Head of caudate nucleus (tissue), 42 donors: ENCODE measurements around the gene TRIP13.
"Not testable (repeated sequence)": the region's sequence is repeated elsewhere in the genome, so short reads cannot be mapped to it uniquely, and the experiment has no call there.

Experiments
- DNase-seq, 42 donors: peaks; one replicate each; pipeline versions ENCODE4 v3.0.0 to v3.0.0-alpha.2; 2020 to 2021; ENCODE audit warnings: mixed read lengths in 7 of 42
- intact Hi-C: fragments of 100-400 bp; cut with DNase I; formaldehyde crosslinking; loops from one replicate; pipeline ENCODE4 v1.15.0; 2022

Gene TRIP13

DNA sequence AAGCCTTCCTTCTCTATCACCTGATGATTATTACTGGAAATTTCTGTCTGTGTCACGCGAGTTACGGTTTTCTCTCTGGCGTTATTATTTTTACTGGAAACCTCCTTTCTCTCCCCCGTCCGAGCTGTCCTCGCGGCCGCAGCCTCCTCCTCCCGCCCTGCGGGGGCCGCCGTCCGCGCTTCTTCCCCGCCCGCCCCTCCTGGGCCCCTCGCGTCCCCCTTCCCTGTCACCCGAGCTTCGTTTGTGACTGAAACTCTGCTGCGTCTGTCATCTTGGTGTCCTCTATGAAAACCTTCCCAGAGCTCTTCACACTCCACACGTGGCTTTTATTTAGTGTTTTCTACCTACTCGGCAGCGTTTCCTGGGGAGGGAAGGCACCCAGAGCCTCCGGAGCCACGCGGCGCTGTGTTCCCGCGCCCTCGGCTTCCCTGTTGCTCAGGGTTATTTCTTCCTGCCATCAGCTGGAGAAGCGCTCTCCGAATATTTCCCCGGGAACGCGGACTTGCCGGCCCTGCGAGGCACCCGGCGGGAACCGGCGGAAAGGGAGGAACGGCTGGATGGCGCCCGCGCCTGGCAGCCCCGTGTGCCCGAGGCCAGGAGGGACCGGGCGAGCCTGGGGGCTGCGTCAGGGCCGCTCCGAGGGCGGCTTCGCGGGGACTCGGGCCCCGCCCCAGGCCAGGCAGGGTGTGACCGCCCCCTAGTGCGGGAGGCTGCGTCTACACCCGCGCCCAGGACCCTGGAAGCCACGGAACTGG is 33.9 kb downstream of the TRIP13 start:
- intact Hi-C loops: loop anchor here (10.0 kb wide), 1 partner anchor 238 kb away; no protein-coding TSS in a partner anchor
- peak in 20 of 42 donors; percentile 9 to 54 (median 31) for DNase-seq

DNA sequence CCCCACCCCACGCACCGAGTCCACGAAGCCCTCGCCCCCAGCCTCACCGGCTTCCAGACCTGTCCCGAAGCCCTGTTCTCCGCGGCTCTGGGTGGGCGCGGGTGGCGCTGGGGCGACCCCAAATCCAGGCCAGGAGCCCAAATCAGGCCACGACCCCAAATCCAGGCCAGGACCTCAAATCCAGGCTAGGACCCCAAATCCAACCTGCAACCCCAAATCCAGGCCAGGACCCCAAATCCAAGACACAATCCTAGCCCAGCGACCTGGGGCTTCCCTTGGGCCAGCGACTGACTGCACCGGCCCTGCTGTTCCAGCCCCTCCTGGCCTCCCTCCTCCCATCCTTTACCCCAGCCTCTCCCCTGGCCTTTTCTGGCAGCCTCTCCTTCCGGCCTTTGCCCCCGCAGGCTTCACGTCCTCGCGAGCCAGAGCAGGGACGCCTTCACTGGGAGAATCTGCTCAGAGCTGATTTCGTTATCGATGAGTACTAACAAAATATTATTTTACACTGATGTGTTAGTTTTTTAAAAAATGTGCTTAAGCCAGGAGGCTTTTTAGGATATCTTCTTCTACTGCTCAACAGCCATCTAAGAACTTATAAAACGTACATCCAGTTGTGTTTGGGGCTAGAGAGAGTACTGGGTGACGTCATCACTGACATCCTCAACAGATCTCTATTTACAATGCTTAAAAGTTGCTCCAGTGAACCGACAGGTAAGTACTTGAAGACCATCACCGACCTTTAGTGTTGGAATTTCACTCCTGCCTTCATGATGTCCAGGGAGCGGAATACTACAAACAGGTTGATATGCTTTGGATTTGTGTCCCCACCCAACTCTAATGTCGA is 34.7 kb downstream of the TRIP13 start:
- DNase-seq: peak in 1 of 42 donors; percentile 8
- intact Hi-C loops: loop anchor here (10.0 kb wide), 1 partner anchor 237 kb away; no protein-coding TSS in a partner anchor

DNA sequence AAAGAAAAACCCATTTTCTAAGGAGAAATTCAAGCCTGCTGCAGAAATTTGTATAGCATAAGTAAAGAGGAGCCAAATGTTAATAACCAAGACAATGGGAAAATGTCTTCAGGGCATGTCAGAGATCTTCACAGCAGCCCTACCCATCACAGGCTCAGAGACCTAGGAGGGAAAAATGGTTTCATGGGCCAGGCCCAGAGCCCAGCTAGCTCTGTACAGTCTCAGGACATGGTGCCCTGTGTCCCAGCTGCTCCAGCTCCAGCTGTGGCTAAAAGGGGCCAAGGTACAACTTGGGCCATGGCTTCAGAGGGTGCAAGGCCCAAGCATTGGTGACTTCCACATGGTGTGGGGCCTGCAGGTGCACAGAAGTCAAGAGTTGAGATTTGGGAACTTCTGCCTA is 36.5 kb downstream of the TRIP13 start:
- peak in 1 of 42 donors; percentile 24 for DNase-seq
- intact Hi-C loops: loop anchor here (10.0 kb wide), 1 partner anchor 236 kb away; no protein-coding TSS in a partner anchor

DNA sequence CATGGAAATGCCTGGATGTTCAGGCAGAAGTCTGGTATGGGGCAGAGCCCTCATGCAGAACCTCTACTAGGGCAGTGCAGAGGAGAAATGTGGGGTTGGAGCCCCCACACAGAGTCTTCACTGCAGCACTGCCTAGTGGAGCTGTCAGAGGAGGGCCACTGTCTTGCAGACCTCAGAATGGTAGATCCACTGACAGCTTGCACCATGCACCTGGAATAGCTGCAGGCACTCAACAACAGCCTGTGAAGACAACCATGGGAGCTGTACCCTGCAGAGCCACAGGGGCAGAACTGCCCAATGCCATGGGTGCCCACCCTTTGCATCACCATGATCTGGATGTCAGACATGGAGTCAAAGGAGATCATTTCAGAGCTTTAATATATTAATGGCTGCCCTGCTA is 36.9 kb downstream of the TRIP13 start:
- intact Hi-C loops: loop anchor here (10.0 kb wide), 1 partner anchor 235 kb away; no protein-coding TSS in a partner anchor

DNA sequence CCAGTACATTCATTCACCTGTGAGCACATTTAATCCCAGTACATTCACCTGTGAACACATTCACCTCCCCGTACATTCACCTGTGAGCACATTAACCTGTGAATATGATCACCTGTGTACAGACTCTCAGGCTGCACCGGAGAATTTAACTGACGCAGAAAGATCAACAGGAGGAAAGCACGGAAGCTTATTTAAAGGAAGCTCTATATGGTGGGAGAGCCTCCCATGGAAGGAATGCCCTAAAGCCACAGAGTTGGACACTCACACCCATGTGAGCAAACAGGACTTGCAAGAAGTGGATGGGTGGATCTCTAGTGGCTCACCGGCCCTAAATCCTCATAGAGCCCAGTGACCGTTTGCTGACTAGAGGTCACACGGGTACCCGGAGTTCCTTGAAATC is 38.2 kb downstream of the TRIP13 start:
- intact Hi-C loops: no loop called here
- no peak for DNase-seq

More for the DNA sequence above, 36.9 kb downstream of the TRIP13 start:
- DNase-seq: peak in 3 of 42 donors; percentile 4 to 13 (median 8)

DNA sequence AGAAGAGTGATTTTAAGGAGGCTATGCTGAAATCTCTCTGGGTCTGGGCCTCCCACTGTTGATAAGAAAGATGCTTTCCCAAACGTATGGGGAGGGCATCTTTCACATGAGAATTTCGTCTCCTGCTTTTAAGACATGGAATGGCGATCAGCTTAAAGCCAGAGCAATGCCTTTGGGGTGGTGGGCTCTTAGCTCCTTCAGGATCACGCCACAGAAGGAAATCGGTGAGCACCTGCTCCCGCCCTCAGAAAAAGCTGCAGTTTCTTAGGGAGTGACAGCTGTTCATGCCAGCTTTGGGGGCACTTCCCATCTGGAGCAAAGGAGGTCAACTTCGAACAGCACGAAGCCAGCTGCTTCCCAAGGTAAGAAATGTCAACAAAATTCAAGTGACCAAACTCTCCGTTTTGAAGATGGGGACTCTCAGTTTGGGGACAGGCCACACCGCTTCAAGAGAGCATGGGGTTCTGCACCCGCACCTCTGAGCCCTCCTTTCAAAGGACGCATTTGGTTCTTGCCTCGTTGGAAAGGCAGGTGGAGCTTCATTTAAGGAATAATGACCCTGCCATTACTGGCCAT is 39.0 kb downstream of the TRIP13 start:
- peak in 3 of 42 donors; percentile 5 to 16 (median 15) for DNase-seq

DNA sequence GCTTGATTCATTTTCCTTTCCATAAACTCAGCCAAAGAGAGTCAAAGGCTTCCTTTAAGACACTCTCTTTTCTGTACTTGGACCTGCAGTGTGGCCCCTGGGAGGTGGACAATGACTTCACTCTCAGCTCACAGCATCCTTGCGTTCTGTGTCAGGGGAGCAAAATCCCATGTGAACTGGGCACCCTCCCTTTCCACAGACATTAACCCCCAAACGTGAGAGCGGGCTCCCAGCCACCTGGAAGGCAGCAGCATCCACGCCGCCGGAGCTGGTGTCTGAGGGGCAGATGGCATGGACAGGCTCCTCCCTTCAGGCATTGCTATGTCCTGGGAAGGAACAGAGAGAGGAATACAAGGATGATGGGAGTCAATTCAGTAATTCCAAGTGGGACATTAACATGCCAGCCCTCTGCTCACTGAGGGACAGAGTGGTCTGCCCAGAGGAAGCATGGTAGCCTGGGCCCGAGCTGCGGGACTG is 39.5 kb downstream of the TRIP13 start:
- intact Hi-C loops: no loop called here
- DNase-seq: peak in 2 of 42 donors; percentile 12 to 35

More for the DNA sequence above, 39.0 kb downstream of the TRIP13 start:
- intact Hi-C loops: no loop called here

DNA sequence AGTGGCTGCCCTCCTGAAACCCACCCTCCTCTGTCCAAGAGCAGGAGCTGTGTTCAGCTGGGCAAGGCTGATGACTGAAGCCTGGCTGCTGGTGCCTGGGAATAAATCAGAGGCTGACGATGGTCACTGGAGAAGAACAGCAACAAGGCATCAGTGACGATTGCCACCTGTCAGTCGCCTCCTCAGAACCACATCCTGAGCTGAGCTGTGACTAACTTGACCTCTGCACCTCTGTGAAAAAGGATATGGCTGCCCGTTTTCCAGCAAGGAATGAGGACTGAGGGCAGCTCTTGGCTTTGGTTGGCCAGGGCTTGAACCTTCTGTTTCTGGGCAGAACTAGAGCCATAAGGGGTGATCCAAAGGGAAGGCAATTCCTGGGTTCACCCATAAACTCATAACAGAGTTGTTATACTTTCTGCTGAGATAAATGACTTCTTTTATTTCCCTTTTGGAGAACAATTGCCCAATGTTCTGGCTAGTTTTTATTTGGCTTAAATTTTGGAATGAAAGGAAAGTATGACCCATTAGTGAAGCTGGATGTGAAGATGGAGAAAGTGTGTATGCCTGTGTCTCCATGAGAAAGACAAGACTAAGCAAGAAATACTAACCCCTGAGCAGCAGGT is 40.1 kb downstream of the TRIP13 start:
- peak in 3 of 42 donors; percentile 5 to 23 (median 23) for DNase-seq

DNA sequence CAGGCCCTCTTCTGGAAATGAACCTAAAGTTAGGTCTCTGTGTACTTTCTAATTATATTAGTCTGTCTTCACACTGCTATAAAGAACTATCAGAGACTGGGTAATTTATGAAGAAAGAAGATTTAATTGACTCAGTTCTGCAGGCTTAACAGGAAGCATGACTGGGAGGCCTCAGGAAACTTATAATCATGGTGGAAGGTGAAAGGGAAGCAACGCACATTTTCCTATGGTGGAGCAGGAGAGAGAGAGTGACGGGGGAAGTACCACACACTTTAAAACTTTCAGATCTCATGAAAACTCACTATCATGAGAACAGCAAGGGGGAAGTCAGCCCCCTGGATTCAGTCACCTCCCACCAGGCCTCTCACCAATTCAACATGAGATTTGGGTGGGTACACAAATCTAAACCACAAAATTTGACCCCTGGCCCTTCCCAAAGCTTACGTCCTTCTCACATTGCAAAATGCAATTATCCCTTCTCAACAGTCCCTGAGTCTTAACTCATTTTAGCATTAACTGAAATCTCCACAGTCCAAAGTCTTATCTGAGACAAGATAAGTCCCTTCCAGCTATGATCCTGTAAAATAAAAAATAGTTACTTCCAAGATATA is 40.7 kb downstream of the TRIP13 start:
- intact Hi-C loops: no loop called here
- peak in 1 of 42 donors; percentile 4 for DNase-seq

More for the DNA sequence above, 40.1 kb downstream of the TRIP13 start:
- intact Hi-C loops: no loop called here

DNA sequence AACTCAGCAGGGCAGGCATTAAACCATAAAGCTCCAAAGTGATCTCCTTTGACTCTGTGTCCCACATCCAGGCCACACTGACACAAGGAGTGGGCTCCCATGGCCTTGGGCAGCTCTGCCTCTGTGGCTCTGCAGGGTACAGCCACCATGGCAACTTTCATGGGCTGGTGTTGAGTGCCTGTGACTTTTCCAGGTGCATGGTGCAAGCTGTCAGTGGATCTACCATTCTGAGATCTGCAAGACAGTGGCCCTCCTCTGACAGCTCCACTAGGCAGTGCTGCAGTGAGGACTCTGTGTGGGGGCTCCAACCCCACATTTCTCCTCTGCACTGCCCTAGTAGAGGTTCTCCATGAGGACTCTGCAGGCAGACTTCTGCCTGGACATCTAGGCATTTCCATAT is 41.3 kb downstream of the TRIP13 start:
- DNase-seq: peak in 3 of 42 donors; percentile 4 to 23 (median 8)
- intact Hi-C loops: not testable (repeated sequence)

DNA sequence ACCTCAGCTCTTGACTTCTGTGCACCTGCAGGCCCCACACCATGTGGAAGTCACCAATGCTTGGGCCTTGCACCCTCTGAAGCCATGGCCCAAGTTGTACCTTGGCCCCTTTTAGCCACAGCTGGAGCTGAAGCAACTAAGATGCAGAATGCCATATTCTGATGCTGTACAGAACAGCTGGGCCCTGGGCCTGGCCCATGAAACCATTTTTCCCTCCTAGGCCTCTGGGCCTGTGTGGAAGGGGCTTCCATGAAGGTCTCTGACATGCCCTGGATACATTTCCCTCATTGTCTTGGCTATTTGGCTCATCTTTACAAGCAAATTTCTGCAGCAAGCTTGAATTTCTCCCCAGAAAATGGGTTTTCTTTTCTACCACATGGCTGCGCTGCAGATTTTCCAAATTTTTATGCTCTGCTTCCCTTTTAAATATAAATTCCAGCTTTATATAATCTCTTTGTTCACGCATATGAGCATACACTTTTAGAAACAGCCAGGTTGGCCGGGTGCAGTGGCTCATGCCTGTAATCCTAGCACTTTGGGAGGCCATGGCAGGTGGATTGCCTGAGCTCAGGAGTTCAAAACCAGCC is 41.8 kb downstream of the TRIP13 start:
- peak in 1 of 42 donors; percentile 24 for DNase-seq
- intact Hi-C loops: not testable (repeated sequence)

DNA sequence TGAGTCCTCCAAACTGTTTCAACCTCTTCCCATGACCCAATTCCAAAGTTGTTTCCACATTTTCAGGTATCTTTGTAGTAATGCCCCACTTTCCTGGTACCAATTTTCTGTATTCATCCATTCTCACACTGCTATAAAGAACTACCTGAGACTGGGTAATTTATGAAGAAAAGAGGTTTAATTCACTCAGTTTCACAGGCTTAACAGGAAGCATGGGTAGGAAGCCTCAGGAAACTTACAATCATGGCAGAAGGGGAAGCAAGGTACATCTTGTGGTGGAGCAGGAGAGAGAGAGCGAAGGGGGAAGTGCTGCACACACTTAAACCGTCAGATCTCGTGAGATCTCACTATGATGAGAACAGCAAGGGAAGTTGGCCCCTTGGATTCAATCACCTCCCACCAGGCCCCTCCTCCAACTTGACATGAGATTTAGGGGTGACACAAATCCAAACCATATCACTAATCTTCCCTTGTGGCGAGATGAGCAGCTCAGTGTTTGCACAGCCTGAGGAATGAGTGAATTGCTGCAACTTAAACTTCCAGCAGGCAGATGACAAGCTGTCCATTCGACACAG is 42.9 kb downstream of the TRIP13 start:
- no peak for DNase-seq
- intact Hi-C loops: no loop called here

DNA sequence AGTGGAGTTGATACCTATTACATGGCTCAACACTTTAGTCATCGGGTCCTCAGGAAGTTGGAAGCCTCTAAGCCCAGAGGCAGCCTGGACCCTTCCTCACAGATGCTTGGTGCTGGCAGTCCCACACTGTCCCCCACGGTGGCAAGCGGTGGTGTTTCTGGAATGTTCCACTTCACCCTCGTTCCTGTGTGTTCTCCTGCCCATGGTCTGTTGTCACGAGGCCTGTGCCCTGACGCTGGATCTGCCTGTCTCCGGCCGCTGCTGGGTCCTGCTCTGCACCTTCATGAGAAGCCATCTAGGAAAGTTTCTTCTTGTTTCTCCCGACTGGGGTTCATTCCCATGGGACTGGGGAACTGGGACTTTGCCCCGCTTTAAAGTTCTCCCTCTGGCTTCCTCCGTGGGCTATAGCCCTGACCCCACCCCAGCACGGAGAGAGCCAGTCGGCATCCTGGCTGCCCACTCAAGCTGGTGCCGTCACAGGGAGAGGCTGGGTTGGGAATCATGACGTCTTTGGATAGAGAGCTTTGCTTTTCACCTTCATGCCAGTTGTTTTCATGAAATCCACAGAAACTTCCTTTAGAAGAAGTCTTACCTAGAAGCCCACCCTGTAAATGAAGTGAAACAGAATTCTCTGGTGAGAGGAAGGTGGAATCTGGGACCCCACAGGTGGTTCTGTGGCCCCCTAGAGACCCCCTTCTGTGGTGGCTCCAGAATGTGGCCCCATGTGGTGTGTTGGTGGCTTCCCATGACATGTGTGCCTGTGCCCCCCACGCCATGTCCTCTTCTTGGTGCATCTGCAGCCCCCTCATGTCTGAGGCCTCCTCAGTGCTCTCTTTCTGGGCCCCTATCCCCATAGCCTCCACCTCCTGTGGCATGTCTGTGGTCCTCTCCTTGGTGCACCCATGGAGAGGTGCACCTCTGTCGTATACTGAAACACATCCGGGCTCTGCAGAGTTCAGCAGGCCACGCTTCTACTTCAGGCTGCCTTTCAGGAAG is 43.8 kb downstream of the TRIP13 start:
- DNase-seq: peak in 4 of 42 donors; percentile 2 to 34 (median 14)
- intact Hi-C loops: no loop called here

DNA sequence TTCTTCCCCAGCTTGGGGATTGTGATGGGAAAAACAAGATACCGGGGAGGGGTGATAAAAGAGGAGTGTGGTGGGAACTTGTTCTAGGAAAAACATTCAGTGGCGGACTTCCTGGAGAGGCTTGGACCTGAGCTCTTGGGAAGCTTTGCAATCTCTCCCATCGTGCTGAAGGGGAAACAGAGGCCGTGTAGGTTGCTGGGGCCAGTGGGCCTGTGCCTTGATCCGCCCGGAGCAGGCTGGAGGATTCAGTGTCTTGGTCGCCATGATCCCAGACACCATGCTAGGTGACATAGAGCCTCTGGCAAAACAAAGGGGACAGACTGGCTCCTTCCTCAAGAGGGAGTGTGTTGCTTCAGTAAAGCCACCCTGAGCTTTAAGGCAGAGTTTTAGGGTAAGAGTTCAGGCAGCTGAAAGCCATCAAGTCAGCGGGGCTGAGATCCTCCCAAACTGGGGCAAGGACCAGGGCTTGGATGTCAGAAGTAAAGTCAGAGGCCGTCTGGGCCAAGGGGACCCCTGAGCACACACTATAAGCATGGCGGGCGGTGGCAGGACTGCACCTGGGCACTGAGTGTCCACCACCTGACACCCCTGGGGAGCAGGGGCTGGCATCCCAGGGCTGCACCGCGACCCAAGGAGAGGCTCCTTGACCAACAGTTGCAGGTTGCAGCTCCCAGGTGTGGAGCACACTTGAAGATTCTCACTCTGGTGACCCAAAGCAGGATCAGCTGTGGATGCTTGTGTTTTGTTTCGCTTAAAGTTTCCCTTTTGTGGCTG is 44.7 kb downstream of the TRIP13 start:
- peak in 5 of 42 donors; percentile 4 to 28 (median 11) for DNase-seq
- intact Hi-C loops: no loop called here

DNA sequence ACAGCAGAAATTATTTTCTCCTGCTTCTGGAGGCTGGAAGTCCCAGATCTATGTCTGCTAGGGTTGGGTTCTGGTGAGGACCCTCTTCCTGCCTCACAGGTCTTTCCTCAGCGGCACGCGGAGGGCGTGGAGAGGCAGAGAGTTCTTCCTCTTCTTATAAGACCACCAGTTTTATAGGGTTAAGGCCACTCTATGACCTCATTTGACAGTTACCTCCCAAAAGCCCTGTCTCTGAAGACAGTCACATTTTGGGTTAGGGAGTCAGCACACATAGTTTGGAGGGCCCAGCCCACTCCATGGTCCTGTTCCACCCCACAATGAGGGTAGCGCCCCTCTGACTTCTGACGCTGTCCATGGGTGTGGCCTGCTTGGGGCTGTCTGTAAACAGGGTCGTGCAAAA is 46.7 kb downstream of the TRIP13 start:
- peak in 3 of 42 donors; percentile 3 to 22 (median 12) for DNase-seq
- intact Hi-C loops: no loop called here

DNA sequence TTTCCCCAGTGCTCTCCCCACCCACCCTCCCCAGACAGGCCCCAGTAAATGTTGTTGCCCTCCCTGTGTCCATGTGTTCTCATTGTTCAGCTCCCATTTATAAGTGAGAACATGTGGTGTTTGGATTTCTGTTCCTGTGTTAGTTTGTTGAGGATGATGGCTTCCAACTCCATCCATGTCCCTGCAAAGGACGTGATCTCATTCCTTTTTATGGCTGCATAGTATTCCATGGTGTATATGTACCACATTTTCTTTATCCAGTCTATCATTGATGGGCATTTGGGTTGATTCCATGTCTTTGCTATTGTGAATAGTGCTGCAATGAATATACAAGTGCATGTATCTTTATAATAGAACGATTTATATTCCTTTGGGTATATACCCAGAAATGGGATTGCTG is 48.1 kb downstream of the TRIP13 start:
- DNase-seq, intact Hi-C loops: not testable (repeated sequence)
